GM18526 (cell line): Measurements from ENCODE around the gene SLC6A8.

Experiments
- POLR2A ChIP-seq: IDR thresholded peaks from 3 replicates; pipeline ENCODE4 v1.6.1; 2011; ENCODE audit not compliant: insufficient read length; ENCODE audit errors: extremely low read depth

SLC6A8 gene

DNA sequence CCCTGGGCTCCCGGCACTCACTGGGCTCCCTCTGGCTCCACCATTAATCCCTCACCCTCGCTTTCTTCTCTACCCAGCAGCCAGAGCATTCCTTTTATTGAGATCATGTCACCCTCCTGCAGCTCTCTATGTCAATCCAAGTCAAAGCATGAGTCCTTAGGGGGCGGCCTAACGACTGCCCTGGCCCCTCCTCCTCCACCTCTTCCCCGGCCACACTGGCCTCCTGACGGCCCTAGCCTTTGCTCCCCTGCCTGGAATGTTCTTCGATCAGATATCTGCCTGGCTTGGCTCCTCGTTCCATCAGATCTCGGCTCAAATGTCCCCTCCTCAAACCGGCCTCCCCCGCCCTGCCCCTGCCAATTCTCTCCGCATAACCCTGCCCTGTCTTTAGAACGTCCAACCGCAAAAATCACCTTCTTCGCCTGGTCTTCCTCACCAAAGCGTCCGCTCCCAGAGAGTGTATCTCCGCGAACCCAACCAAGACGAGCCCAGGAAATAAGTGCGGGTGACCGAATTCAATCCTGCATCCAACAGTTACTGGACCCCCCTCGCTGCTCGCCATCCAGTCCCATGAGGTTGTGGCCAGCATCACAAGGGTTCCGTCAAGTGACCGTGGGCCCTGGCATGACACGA, 13.4 kb upstream of the SLC6A8 start:
- no peak for TF ChIP-seq POLR2A

GRCh38 chrX:153681175-153681574, 6.6 kb upstream of the SLC6A8 start:
- TF ChIP-seq POLR2A, result no peak

- no peak for TF ChIP-seq POLR2A
These were observed 3.1 kb upstream of the SLC6A8 start for GRCh38 chrX:153684467-153685155.

DNA sequence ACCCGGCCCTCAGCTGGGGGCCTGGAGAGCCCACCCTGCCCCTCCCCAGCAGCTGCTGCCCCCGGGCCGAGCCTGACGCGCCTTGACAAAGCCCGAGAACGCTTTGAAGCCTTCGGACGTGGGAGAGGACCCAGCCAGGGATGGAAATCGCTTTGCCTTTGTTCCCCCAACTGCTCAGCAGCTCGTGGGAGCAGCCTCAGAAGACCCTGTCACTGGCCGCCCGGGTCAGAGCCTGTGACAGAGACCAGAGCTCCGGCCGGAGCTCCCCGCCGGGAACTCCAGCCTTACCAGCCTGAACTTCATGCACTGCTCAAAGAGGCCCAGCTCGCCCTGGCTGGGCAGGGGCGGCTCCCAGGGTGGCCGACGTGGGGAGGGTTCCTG, 2.6 kb upstream of the SLC6A8 start:
- no peak for TF ChIP-seq POLR2A

- no peak for TF ChIP-seq POLR2A
These were observed 1.7 kb upstream of the SLC6A8 start for GRCh38 chrX:153685751-153686696.

GRCh38 chrX:153686711-153687110, 1.0 kb upstream of the SLC6A8 start:
- no peak for TF ChIP-seq POLR2A

GRCh38 chrX:153688071-153688470, 345 bp downstream of the SLC6A8 start:
- TF ChIP-seq POLR2A, result no peak

- no peak for TF ChIP-seq POLR2A
These were observed 780 bp downstream of the SLC6A8 start for GRCh38 chrX:153688506-153688905.

DNA sequence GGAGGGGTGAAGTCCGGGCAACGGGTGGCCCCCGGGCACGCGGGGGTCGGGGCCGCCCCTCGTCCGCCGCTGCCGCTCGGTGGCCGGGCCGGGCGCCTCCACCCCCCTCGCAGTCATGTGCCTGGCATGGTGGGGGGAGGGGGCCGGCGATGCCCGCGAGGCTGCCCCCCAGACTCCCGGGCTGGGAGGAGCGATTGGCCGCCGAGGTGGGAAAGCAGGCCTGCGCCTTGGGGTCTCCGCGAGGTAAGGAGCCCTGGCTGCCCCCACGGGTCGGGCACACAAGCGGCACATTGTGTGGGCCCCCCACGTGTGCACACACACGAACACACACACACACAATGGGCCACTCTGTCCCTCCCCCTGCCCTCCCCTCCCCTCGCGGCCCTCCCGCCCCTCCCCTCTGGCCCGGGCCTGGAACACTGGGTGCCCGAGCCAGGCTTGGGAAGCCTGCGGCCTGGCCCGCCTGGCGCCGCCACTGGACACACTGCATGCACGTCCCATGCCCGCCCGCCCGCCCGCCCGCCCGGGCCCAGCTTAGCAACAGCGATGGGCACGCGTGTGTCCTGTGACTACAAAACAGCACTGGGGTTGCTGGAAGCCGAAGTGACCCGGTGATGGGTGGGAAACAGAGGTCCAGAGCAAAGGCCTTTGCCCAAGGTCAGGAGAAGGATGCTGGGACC, 1.3 kb downstream of the SLC6A8 start:
- TF ChIP-seq POLR2A, result no peak

GRCh38 chrX:153689654-153690465, 2.1 kb downstream of the SLC6A8 start:
- TF ChIP-seq POLR2A, result no peak

DNA sequence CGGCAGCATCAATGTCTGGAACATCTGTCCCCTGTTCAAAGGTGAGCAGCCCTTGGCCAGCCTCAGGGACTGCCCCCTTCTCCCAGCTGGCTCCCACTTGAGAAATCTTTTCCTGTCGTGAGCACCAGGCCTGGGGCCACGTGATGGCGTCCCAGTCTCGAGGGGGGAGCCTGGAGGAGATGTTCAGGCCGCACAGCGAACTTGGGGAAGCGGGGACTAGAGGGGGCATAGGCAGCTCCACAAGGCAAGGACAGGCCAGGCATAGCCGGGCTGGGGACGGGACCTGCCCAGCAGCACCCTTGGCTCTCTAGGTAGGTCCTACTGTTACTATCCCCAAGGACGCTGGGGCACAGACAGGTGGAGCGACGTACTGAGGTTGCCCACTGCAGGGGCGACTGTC, 2.7 kb downstream of the SLC6A8 start:
- no peak for TF ChIP-seq POLR2A

DNA sequence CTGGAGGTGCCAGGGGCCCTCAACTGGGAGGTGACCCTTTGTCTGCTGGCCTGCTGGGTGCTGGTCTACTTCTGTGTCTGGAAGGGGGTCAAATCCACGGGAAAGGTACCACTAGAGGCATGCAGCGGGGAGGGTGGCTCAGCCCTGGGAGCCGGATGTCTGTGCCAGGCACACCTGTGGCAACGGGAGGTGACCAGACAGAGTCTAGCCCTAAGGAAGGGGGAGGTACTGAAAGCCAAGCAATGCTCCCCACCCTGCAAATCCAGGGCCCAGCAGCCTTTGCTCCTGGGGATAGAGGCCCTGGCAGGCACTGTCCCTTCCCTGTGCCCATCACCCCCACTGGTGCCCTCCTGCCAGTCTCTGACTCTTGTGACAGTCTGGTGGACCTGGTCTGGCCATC, 4.3 kb downstream of the SLC6A8 start:
- no peak for TF ChIP-seq POLR2A

DNA sequence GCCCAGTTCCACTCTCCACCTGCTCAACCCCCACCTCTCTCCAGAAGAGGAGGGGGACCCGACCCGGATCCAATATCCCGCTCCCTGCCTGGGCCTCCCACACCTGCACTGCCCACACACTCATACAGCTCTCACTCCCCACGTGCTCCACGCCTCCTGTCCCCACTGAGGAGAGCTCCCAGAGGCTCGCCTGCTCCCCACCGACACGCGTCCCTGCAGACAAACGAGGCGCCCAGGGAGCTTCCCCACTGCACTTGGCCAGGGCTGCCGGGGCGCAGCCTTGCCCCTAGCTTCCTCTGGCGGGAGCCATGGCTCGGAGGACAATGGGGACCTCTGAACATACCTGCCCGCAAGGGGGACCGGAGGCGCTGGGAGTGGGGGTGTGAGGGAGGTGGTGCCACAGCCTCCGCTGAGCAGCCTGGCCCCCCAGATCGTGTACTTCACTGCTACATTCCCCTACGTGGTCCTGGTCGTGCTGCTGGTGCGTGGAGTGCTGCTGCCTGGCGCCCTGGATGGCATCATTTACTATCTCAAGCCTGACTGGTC, 5.0 kb downstream of the SLC6A8 start:
- no peak for TF ChIP-seq POLR2A
